ENCODE data around the gene ZNF624. TPM values are rescaled to one million over a fixed set of nuclear protein-coding genes. Genes with fewer than 3 reads are reported as not detected.

The ZNF624 gene
- polyA plus RNA-seq, 1 donor (not counting 4 experiments of a cell fraction or from before 2014, with no cell fraction given) = 2.1 TPM

- TF ChIP-seq, protein P1, sequence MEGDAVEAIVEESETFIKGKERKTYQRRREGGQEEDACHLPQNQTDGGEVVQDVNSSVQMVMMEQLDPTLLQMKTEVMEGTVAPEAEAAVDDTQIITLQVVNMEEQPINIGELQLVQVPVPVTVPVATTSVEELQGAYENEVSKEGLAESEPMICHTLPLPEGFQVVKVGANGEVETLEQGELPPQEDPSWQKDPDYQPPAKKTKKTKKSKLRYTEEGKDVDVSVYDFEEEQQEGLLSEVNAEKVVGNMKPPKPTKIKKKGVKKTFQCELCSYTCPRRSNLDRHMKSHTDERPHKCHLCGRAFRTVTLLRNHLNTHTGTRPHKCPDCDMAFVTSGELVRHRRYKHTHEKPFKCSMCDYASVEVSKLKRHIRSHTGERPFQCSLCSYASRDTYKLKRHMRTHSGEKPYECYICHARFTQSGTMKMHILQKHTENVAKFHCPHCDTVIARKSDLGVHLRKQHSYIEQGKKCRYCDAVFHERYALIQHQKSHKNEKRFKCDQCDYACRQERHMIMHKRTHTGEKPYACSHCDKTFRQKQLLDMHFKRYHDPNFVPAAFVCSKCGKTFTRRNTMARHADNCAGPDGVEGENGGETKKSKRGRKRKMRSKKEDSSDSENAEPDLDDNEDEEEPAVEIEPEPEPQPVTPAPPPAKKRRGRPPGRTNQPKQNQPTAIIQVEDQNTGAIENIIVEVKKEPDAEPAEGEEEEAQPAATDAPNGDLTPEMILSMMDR (optimal IDR thresholded peaks at IDR 0.05 in 1 of 3, IDR thresholded peaks at IDR 0.05 in 1 of 3, conservative IDR thresholded peaks at IDR 0.05 in 1 of 3; ENCODE audit: extremely low read depth in 1 of 3, insufficient read depth in 2 of 3, low read length in 3 of 3) = no peak
- no peak for TF ChIP-seq EZH2 (IDR thresholded peaks at IDR 0.05; ENCODE audit: low read length)
- DNase-seq (ENCODE audit: low read depth, low spot score) (no peak), FAIRE-seq (no peak)
- H3K36me3 ChIP-seq (ENCODE audit: control insufficient read depth in 2 of 2, extremely low read depth in 1 of 2, insufficient read depth in 2 of 2, low read length in 2 of 2) = peaks cover 0 to 4% of the 10 kb centered on the region in 2 experiments
- H3K4me2 ChIP-seq (ENCODE audit: control insufficient read depth, extremely low read depth, insufficient read depth, low read depth, low read length) = no peak overlapping the region
- no peak overlapping the region for H3K4me3 ChIP-seq (ENCODE audit: control insufficient read depth in 2 of 3, extremely low read depth in 1 of 3, insufficient read depth in 2 of 3, low read depth in 1 of 3, low read length in 3 of 3)
- no peak overlapping the region for H2AFZ ChIP-seq (ENCODE audit: control insufficient read depth, low read length)
- no peak overlapping the region for H3K9ac ChIP-seq (ENCODE audit: control insufficient read depth, extremely low read depth, insufficient read depth, low read length)
- no peaks in the 10 kb centered on the region for H3K27me3 ChIP-seq (ENCODE audit: control insufficient read depth, extremely low read depth, insufficient read depth, low read length)
- H3K9me1 ChIP-seq (ENCODE audit: control insufficient read depth, extremely low read depth, insufficient read depth, low read length) = no peaks in the 10 kb centered on the region
- H3K9me3 ChIP-seq (ENCODE audit: control insufficient read depth, low read depth, low read length) = no peaks in the 10 kb centered on the region
- no peak overlapping the region for H3K27ac ChIP-seq (ENCODE audit: control insufficient read depth, insufficient read depth, low read length)
- peaks cover 2% of the 10 kb centered on the region for H3K79me2 ChIP-seq (ENCODE audit: control insufficient read depth, insufficient read depth, low read length)
- dilution Hi-C loops (cut with MboI; ENCODE audit: extremely low pct_ligation_motif_present, low sequenced_read_pairs) = no loop called here
- no peaks in the 10 kb centered on the region for H4K20me1 ChIP-seq (ENCODE audit: control insufficient read depth, extremely low read depth, insufficient read depth, low read length)
- H3K4me1 ChIP-seq (ENCODE audit: control insufficient read depth, extremely low read depth, insufficient read depth, low read length) = peaks cover 12% of the 10 kb centered on the region
These were observed 4.1 kb downstream of the ZNF624 start for GRCh38 chr17:16649585-16649984.

DNA sequence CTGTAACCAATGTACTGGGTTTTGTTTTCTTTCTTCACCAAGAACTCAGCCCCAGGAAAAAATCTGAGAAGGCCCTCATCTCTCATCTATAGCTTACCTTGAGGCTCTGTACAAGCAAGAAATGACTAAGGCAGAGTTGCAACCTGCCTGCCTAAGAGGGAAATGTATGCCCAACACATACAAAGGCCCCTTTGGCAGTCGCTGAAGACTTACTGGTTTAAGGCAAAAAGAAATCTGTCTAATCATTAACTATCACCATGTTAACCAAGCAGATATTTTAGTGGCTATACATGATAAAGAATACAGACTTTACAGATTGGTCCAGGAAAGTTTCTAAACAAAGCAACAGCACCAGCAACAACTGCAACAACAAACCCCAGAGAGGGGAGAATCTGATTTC, 14.2 kb downstream of the ZNF624 start:
- Histone ChIP-seq H4K20me1 (ENCODE audit: control insufficient read depth, extremely low read depth, insufficient read depth, low read length) (no peaks in the 10 kb centered on the region), H3K4me1 (ENCODE audit: control insufficient read depth, extremely low read depth, insufficient read depth, low read length) (no peaks in the 10 kb centered on the region), H3K4me2 (ENCODE audit: control insufficient read depth, extremely low read depth, insufficient read depth, low read depth, low read length) (no peak overlapping the region), H3K79me2 (ENCODE audit: control insufficient read depth, insufficient read depth, low read length) (no peaks in the 10 kb centered on the region), H3K27ac (ENCODE audit: control insufficient read depth, insufficient read depth, low read length) (no peak overlapping the region), H3K9me3 (ENCODE audit: control insufficient read depth, low read depth, low read length) (no peaks in the 10 kb centered on the region), H3K36me3 (ENCODE audit: control insufficient read depth in 2 of 2, extremely low read depth in 1 of 2, insufficient read depth in 2 of 2, low read length in 2 of 2) (no peaks in the 10 kb centered on the region), H2AFZ (ENCODE audit: control insufficient read depth, low read length) (no peak overlapping the region), H3K4me3 (ENCODE audit: control insufficient read depth in 2 of 3, extremely low read depth in 1 of 3, insufficient read depth in 2 of 3, low read depth in 1 of 3, low read length in 3 of 3) (no peak overlapping the region), H3K9ac (ENCODE audit: control insufficient read depth, extremely low read depth, insufficient read depth, low read length) (no peak overlapping the region), H3K9me1 (ENCODE audit: control insufficient read depth, extremely low read depth, insufficient read depth, low read length) (no peaks in the 10 kb centered on the region), H3K27me3 (ENCODE audit: control insufficient read depth, extremely low read depth, insufficient read depth, low read length) (no peaks in the 10 kb centered on the region)
- DNase-seq (ENCODE audit: low read depth, low spot score) (no peak), FAIRE-seq (peak; percentile 20)
- dilution Hi-C loops (cut with MboI; ENCODE audit: extremely low pct_ligation_motif_present, low sequenced_read_pairs) = no loop called here
- no peak for TF ChIP-seq EZH2 (IDR thresholded peaks at IDR 0.05; ENCODE audit: low read length)
- TF ChIP-seq, protein P1 (optimal IDR thresholded peaks at IDR 0.05 in 1 of 3, IDR thresholded peaks at IDR 0.05 in 1 of 3, conservative IDR thresholded peaks at IDR 0.05 in 1 of 3; ENCODE audit: extremely low read depth in 1 of 3, insufficient read depth in 2 of 3, low read length in 3 of 3) = no peak
